WTC11 (cell line): ENCODE measurements around the gene POC1A. TPM values are rescaled to one million over a fixed set of nuclear protein-coding genes. Genes with fewer than 3 reads are reported as not detected.

Source experiments
- ATAC-seq: fragments of 200-7000 bp; cut with Tn5 transposase; 2 replicates; pipeline ENCODE4 v1.10.0; 2021; ENCODE audit warnings: mild to moderate bottlenecking, moderate library complexity
- CTCF ChIA-PET: fragments of 300-600 bp; sonication (Branson Sonifier 250); formaldehyde crosslinking; loops from one replicate; lab custom pipeline; 2021; ENCODE audit warnings: antibody characterized with exemption; lab: Charles Lee
- POLR2A ChIA-PET: fragments of 350-600 bp; sonication (Branson Sonifier 250); formaldehyde crosslinking; loops from one replicate; lab custom pipeline; 2021; ENCODE audit warnings: antibody characterized with exemption; lab: Charles Lee
- DNase-seq: peaks from one replicate; pipeline ENCODE4 v3.0.0; 2021; ENCODE audit warnings: low spot score
- H3K27ac Mint-ChIP-seq: 2 replicates; pipeline ENCODE4 v1.8.0; 2021; ENCODE audit warnings: mixed read lengths
- H3K27me3 Mint-ChIP-seq: 2 replicates; pipeline ENCODE4 v1.8.0; 2021; ENCODE audit warnings: low read depth, mild to moderate bottlenecking, moderate library complexity, mixed read lengths
- H3K36me3 Mint-ChIP-seq: 2 replicates; pipeline ENCODE4 v1.8.0; 2021; ENCODE audit warnings: mixed read lengths
- H3K4me1 Mint-ChIP-seq: 2 replicates; pipeline ENCODE4 v1.8.0; 2022; ENCODE audit warnings: mixed read lengths
- H3K4me3 Mint-ChIP-seq: 2 replicates; pipeline ENCODE4 v1.8.0; 2021; ENCODE audit warnings: mild to moderate bottlenecking, moderate library complexity, mixed read lengths
- H3K9me3 Mint-ChIP-seq: 2 replicates; pipeline ENCODE4 v1.8.0; 2021; ENCODE audit warnings: mixed read lengths
- AFF4 ChIP-seq: sonication (generic); formaldehyde crosslinking; IDR thresholded peaks from 2 replicates; pipeline ENCODE4 v1.8.1; 2023; ENCODE audit warnings: mild to moderate bottlenecking, missing genetic modification reagents, borderline replicate concordance
- ATF3 ChIP-seq: sonication (generic); formaldehyde crosslinking; conservative IDR thresholded peaks from 2 replicates; pipeline ENCODE4 v1.8.1; 2022; ENCODE audit warnings: mild to moderate bottlenecking, missing genetic modification reagents
- CREM ChIP-seq: sonication (generic); formaldehyde crosslinking; IDR thresholded peaks from 2 replicates; pipeline ENCODE4 v1.8.1; 2022; ENCODE audit warnings: mild to moderate bottlenecking, missing genetic modification reagents, moderate library complexity
- CTCF ChIP-seq: fragments of 200-600 bp; IDR thresholded peaks from 2 replicates; pipeline ENCODE4 v1.8.0; 2022; ENCODE audit warnings: antibody characterized with exemption
- E2F1 ChIP-seq: sonication (generic); formaldehyde crosslinking; IDR thresholded peaks from 2 replicates; pipeline ENCODE4 v1.8.0; 2022; ENCODE audit warnings: mild to moderate bottlenecking, missing genetic modification reagents
- EMX1 ChIP-seq: fragments of 250-450 bp; sonication (Bioruptor Pico); IDR thresholded peaks from 2 replicates; pipeline ENCODE4 v1.8.0; 2021; ENCODE audit warnings: mild to moderate bottlenecking
- FOXJ3 ChIP-seq: sonication (generic); formaldehyde crosslinking; IDR thresholded peaks from 2 replicates; pipeline ENCODE4 v1.9.0; 2021; ENCODE audit warnings: missing genetic modification reagents, mild to moderate bottlenecking, borderline replicate concordance
- FOXP1 ChIP-seq: sonication (generic); formaldehyde crosslinking; IDR thresholded peaks from 2 replicates; pipeline ENCODE4 v1.8.0; 2022; ENCODE audit warnings: missing genetic modification reagents, mild to moderate bottlenecking, moderate library complexity, borderline replicate concordance
- GRHL2 ChIP-seq: fragments of 250-450 bp; sonication (Bioruptor Pico); IDR thresholded peaks from 2 replicates; pipeline ENCODE4 v1.8.0; 2022; ENCODE audit warnings: mild to moderate bottlenecking, moderate library complexity; ENCODE audit not compliant: insufficient replicate concordance, severe bottlenecking
- JAZF1 ChIP-seq: fragments of 250-450 bp; sonication (Bioruptor Pico); IDR thresholded peaks from 2 replicates; pipeline ENCODE4 v1.9.0; 2021; ENCODE audit warnings: moderate library complexity, mild to moderate bottlenecking, inconsistent platforms
- JUN ChIP-seq: sonication (generic); formaldehyde crosslinking; IDR thresholded peaks from 2 replicates; pipeline ENCODE4 v1.8.0; 2023; ENCODE audit warnings: mild to moderate bottlenecking, missing genetic modification reagents
- NFE2L1 ChIP-seq: sonication (generic); formaldehyde crosslinking; IDR thresholded peaks from 2 replicates; pipeline ENCODE4 v1.8.1; 2023; ENCODE audit warnings: missing genetic modification reagents
- NR2C2 ChIP-seq: sonication (generic); formaldehyde crosslinking; IDR thresholded peaks from 2 replicates; pipeline ENCODE4 v1.8.0; 2022; ENCODE audit warnings: mild to moderate bottlenecking, missing genetic modification reagents
- PREB ChIP-seq: sonication (generic); formaldehyde crosslinking; IDR thresholded peaks from 2 replicates; pipeline ENCODE4 v1.8.1; 2022; ENCODE audit warnings: mild to moderate bottlenecking, missing genetic modification reagents, moderate library complexity, borderline replicate concordance
- RELA ChIP-seq: sonication (generic); formaldehyde crosslinking; IDR thresholded peaks from 2 replicates; pipeline ENCODE4 v1.8.1; 2022; ENCODE audit warnings: missing genetic modification reagents, mild to moderate bottlenecking, borderline replicate concordance
- RORB ChIP-seq: fragments of 250-450 bp; sonication (Bioruptor Pico); IDR thresholded peaks from 2 replicates; pipeline ENCODE4 v1.9.0; 2021; ENCODE audit warnings: mild to moderate bottlenecking
- TP53 ChIP-seq: sonication (generic); formaldehyde crosslinking; IDR thresholded peaks from 2 replicates; pipeline ENCODE4 v1.8.1; 2023; ENCODE audit warnings: mild to moderate bottlenecking, missing genetic modification reagents
- USF2 ChIP-seq: sonication (generic); formaldehyde crosslinking; IDR thresholded peaks from 2 replicates; pipeline ENCODE4 v1.8.1; 2023; ENCODE audit warnings: mild to moderate bottlenecking, missing genetic modification reagents, moderate library complexity
- ZBTB21 ChIP-seq: sonication (generic); formaldehyde crosslinking; IDR thresholded peaks from 2 replicates; pipeline ENCODE4 v1.8.1; 2023; ENCODE audit warnings: mild to moderate bottlenecking, missing genetic modification reagents, borderline replicate concordance
- ZNF512 ChIP-seq: sonication (generic); formaldehyde crosslinking; IDR thresholded peaks from 2 replicates; pipeline ENCODE4 v1.8.1; 2022; ENCODE audit warnings: missing genetic modification reagents, borderline replicate concordance
- ZNF671 ChIP-seq: fragments of 250-450 bp; sonication (Bioruptor Pico); IDR thresholded peaks from 2 replicates; pipeline ENCODE4 v1.8.0; 2021; ENCODE audit warnings: mild to moderate bottlenecking
- total RNA-seq: library from RNA; stranded (reverse); gene quantifications from 3 replicates; pipeline ENCODE4 v1.2.3, GENCODE V29; 2021

Gene POC1A
- total RNA-seq, 1 experiment from 2014 or later, result 31.3 TPM

GRCh38 chr3:52140769-52141168 lies 13.5 kb downstream of the POC1A start (continued):
- no peak for TF ChIP-seq RORB
- TF ChIP-seq USF2 (CRISPR knock-in tag), result no peak
- no peak for TF ChIP-seq JUN (CRISPR knock-in tag)
- no peak for TF ChIP-seq E2F1 (CRISPR knock-in tag)
- no peak for TF ChIP-seq ATF3 (CRISPR knock-in tag)
- no peak for TF ChIP-seq NFE2L1 (CRISPR knock-in tag)
- no peak for TF ChIP-seq ZNF512 (CRISPR knock-in tag)
- TF ChIP-seq, all 79 proteins: peak for 0

- CTCF ChIA-PET, result interaction anchor here (1.3 kb wide), 1 partner anchor 136 kb away, joined by 7 read pairs; no protein-coding TSS in a partner anchor
- ATAC-seq (no peak), DNase-seq (no peak)
- Mint-ChIP-seq H3K36me3 (peaks cover 22% of the 10 kb centered on the region; the same call in 1 of the 2 replicates), H3K9me3 (no peaks in the 10 kb centered on the region), H3K4me1 (peaks cover 3% of the 10 kb centered on the region), H3K27me3 (no peaks in the 10 kb centered on the region), H3K4me3 (no peak overlapping the region), H3K27ac (no peak overlapping the region)
- TF ChIP-seq EMX1 (CRISPR knock-in tag) (no peak), FOXJ3 (no peak), JAZF1 (CRISPR knock-in tag) (no peak), RELA (CRISPR knock-in tag) (no peak), GRHL2 (CRISPR knock-in tag) (no peak), ZBTB21 (no peak), AFF4 (CRISPR knock-in tag) (no peak), CREM (CRISPR knock-in tag) (no peak), ZNF671 (CRISPR knock-in tag) (no peak), TP53 (CRISPR knock-in tag) (no peak), FOXP1 (CRISPR knock-in tag) (no peak), NR2C2 (no peak), E2F1 (CRISPR knock-in tag) (no peak), CTCF (no peak), PREB (CRISPR knock-in tag) (no peak), ATF3 (CRISPR knock-in tag) (no peak)
- POLR2A ChIA-PET, result no interaction called here
Measured at GRCh38 chr3:52140000-52140399, 14.2 kb downstream of the POC1A start.
